SK-N-SH (cell line): Measurements from ENCODE around the gene ATP2A3. TPM values are rescaled to one million over a fixed set of nuclear protein-coding genes. Genes with fewer than 3 reads are reported as not detected.

Experiments
- CTCF ChIA-PET: fragments of 300-600, 350-600 bp; formaldehyde crosslinking; extraction: SDS; loops from one replicate; lab custom pipeline; 2021; lab: Yijun Ruan, JAX
- POLR2A ChIA-PET: fragments of 350-600 bp; sonication (Branson Sonifier 250); formaldehyde crosslinking; extraction: SDS; loops from one replicate; lab custom pipeline; 2020; ENCODE audit warnings: antibody characterized with exemption, inconsistent platforms; lab: Yijun Ruan, JAX
- DNase-seq: peaks from one replicate; pipeline ENCODE4 v3.0.0; 2012
- H2AFZ ChIP-seq: fragments of 200-600 bp; sonication (generic); 2 replicates; pipeline ENCODE4 v1.8.1; 2016; ENCODE audit warnings: antibody characterized with exemption, mild to moderate bottlenecking, low read depth
- H3F3A ChIP-seq: fragments of 200-600 bp; sonication (generic); replicated peaks from 2 replicates; pipeline ENCODE3; 2016; ENCODE audit warnings: antibody characterized with exemption, mild to moderate bottlenecking; ENCODE audit not compliant: insufficient read depth
- H3K27ac ChIP-seq, 2 experiments: fragments of 200-500 bp in 1 of 2; fragments of 200-600 bp in 1 of 2; sonication (Bioruptor generic) in 1 of 2; sonication (generic), shearing (Covaris generic) in 1 of 2; 2 replicates each; pipeline versions ENCODE4 v1.5.1 to v1.6.1; 2014 to 2016; ENCODE audit warnings: low read depth in 2 of 2, inconsistent platforms in 1 of 2, low read length in 1 of 2, mild to moderate bottlenecking in 1 of 2, mixed read lengths in 1 of 2
- H3K27me3 ChIP-seq: fragments of 200-600 bp; sonication (generic), shearing (Covaris generic); 2 replicates; pipeline ENCODE4 v1.6.1; 2016; ENCODE audit warnings: mixed run types; ENCODE audit not compliant: insufficient read depth
- H3K36me3 ChIP-seq, 2 experiments: fragments of 200-500 bp in 1 of 2; fragments of 200-600 bp in 1 of 2; sonication (Bioruptor generic) in 1 of 2; sonication (generic) in 1 of 2; replicated peaks in 1 of 2; 2 replicates each; pipeline versions ENCODE3 to v1.5.1; 2014 to 2016; ENCODE audit warnings: low read length in 1 of 2, mild to moderate bottlenecking in 1 of 2; ENCODE audit not compliant: insufficient read depth in 2 of 2, control insufficient read depth in 1 of 2
- H3K4me1 ChIP-seq, 2 experiments: fragments of 200-500 bp in 1 of 2; fragments of 200-600 bp in 1 of 2; sonication (Bioruptor generic) in 1 of 2; sonication (generic), shearing (Covaris generic) in 1 of 2; 2 replicates each; pipeline versions ENCODE4 v1.5.1 to v1.6.1; 2014 to 2016; ENCODE audit warnings: low read depth in 1 of 2, low read length in 1 of 2, mixed run types in 1 of 2; ENCODE audit not compliant: insufficient read depth in 2 of 2, control insufficient read depth in 1 of 2
- H3K4me2 ChIP-seq: fragments of 200-600 bp; sonication (generic), shearing (Covaris generic); 2 replicates; pipeline ENCODE4 v1.6.1; 2017; ENCODE audit warnings: mixed run types
- H3K4me3 ChIP-seq, 2 experiments: fragments of 200-500 bp in 1 of 2; fragments of 200-600 bp in 1 of 2; sonication (Bioruptor generic) in 1 of 2; sonication (generic), shearing (Covaris generic) in 1 of 2; 2 replicates each; pipeline versions ENCODE4 v1.5.1 to v1.8.1; 2014 to 2016; ENCODE audit warnings: low read depth in 2 of 2, inconsistent platforms in 1 of 2, low read length in 1 of 2, mild to moderate bottlenecking in 1 of 2, mixed read lengths in 1 of 2, moderate library complexity in 1 of 2
- H3K79me2 ChIP-seq: fragments of 200-600 bp; sonication (generic); 2 replicates; pipeline ENCODE4 v1.8.1; 2017; ENCODE audit warnings: mild to moderate bottlenecking; ENCODE audit not compliant: insufficient read depth
- H3K9ac ChIP-seq: fragments of 200-600 bp; sonication (generic); 2 replicates; pipeline ENCODE4 v1.6.1; 2017; ENCODE audit warnings: mixed run types
- H3K9me2 ChIP-seq: fragments of 200-600 bp; sonication (generic); 2 replicates; pipeline ENCODE4 v1.6.1; 2017; ENCODE audit warnings: mixed run types
- H3K9me3 ChIP-seq: fragments of 200-600 bp; sonication (generic); 2 replicates; pipeline ENCODE4 v1.6.1; 2017; ENCODE audit warnings: mixed run types, mild to moderate bottlenecking, moderate library complexity
- H4K20me1 ChIP-seq: fragments of 200-600 bp; sonication (generic); 2 replicates; pipeline ENCODE4 v1.6.1; 2017; ENCODE audit warnings: mild to moderate bottlenecking, mixed run types; ENCODE audit not compliant: insufficient read depth
- FOSL2 ChIP-seq: IDR thresholded peaks from 2 replicates; pipeline ENCODE4 v1.4.0; 2012; ENCODE audit warnings: low read depth, mild to moderate bottlenecking, moderate library complexity, borderline replicate concordance
- FOXJ3 ChIP-seq: sonication (generic); formaldehyde crosslinking; IDR thresholded peaks from 2 replicates; pipeline ENCODE4 v1.5.1; 2020; ENCODE audit warnings: mild to moderate bottlenecking, missing genetic modification reagents
- GABPA ChIP-seq: IDR thresholded peaks from 2 replicates; pipeline ENCODE4 v1.4.0; 2012; ENCODE audit warnings: low read depth, mild to moderate bottlenecking
- GATA2 ChIP-seq: sonication (generic); formaldehyde crosslinking; IDR thresholded peaks from 2 replicates; pipeline ENCODE4 v1.5.0; 2020; ENCODE audit warnings: mild to moderate bottlenecking, missing genetic modification reagents
- JUND ChIP-seq: IDR thresholded peaks from 2 replicates; pipeline ENCODE4 v1.4.0; 2012
- MXI1 ChIP-seq: IDR thresholded peaks from 2 replicates; pipeline ENCODE4 v1.6.1; 2012; ENCODE audit warnings: mild to moderate bottlenecking, low read depth, low read length, improper control_type of control experiment
- NFIC ChIP-seq: IDR thresholded peaks from 2 replicates; pipeline ENCODE4 v1.4.0; 2012; ENCODE audit warnings: borderline replicate concordance
- NRF1 ChIP-seq: IDR thresholded peaks from 2 replicates; pipeline ENCODE4 v1.6.1; 2012; ENCODE audit warnings: low read depth, mild to moderate bottlenecking, low read length
- POLR2AphosphoS5 ChIP-seq: IDR thresholded peaks from 2 replicates; pipeline ENCODE4 v1.6.1; 2012; ENCODE audit warnings: low read depth, low read length
- RXRA ChIP-seq: IDR thresholded peaks from 2 replicates; pipeline ENCODE4 v1.4.0; 2012; ENCODE audit warnings: low read depth, mild to moderate bottlenecking, borderline replicate concordance
- SMC3 ChIP-seq: IDR thresholded peaks from 2 replicates; pipeline ENCODE4 v1.6.1; 2012; ENCODE audit warnings: low read depth, low read length, improper control_type of control experiment
- TAF1 ChIP-seq: IDR thresholded peaks from 2 replicates; pipeline ENCODE4 v1.6.1; 2012; ENCODE audit warnings: low read depth, mild to moderate bottlenecking, low read length, moderate library complexity, borderline replicate concordance
- TCF12 ChIP-seq: IDR thresholded peaks from 2 replicates; pipeline ENCODE4 v1.4.0; 2012
- USF1 ChIP-seq: IDR thresholded peaks from 2 replicates; pipeline ENCODE4 v1.4.0; 2012; ENCODE audit warnings: low read depth, borderline replicate concordance
- YY1 ChIP-seq: IDR thresholded peaks from 2 replicates; pipeline ENCODE4 v1.4.0; 2012; ENCODE audit warnings: low read depth, mild to moderate bottlenecking
- WGBS: methylation state at CpG from one replicate; pipeline ENCODE4 v1.1.6; 2017; ENCODE audit warnings: low lambda C conversion rate; 5-methylcytosine and 5-hydroxymethylcytosine counted together
- polyA plus RNA-seq, 3 experiments: library from polyadenylated mRNA; depleted of rRNA; stranded (reverse); fragments of >200 nt; gene quantifications; 2 replicates each; pipeline ENCODE4 v1.2.3, GENCODE V29; 2012
- TF ChIP-seq, protein P1 (sequence below): IDR thresholded peaks from 2 replicates; pipeline ENCODE4; 2012

The ATP2A3 gene
- polyA plus RNA-seq, 1 of the 3 experiments (the other 2 are of a cell fraction), result 2.1 TPM

- TF ChIP-seq FOSL2 (no peak), POLR2AphosphoS5 (no peak), TAF1 (no peak), NRF1 (no peak), GATA2 (no peak)
These were observed 8.1 kb upstream of the ATP2A3 start (continued) for GRCh38 chr17:3972281-3972731.

GRCh38 chr17:3970668-3971067 is 6.4 kb upstream of the ATP2A3 start:
- no peak overlapping the region for H3K27ac ChIP-seq
- POLR2A ChIA-PET, result no interaction called here
- H3F3A ChIP-seq, result no peaks in the 10 kb centered on the region
- H3K9me3 ChIP-seq, result no peaks in the 10 kb centered on the region
- H3K9ac ChIP-seq, result no peak overlapping the region
- H3K4me2 ChIP-seq, result no peak overlapping the region
- H2AFZ ChIP-seq, result no peak overlapping the region
- CTCF ChIA-PET, result interaction anchor here (1.6 kb wide), 2 partner anchors 54 to 104 kb away, joined by 3 to 5 read pairs; partner anchors contain the start of gene P2RX1
- DNase-seq, result no peak
- H3K4me1 ChIP-seq, result no peaks in the 10 kb centered on the region
- WGBS, result 80% methylated on average over 6 of the region's 6 CpGs
- no peak for TF ChIP-seq FOXJ3 (CRISPR knock-in tag)
- TF ChIP-seq SMC3, result no peak
- no peak for TF ChIP-seq USF1
- TF ChIP-seq FOSL2, result no peak
- no peak for TF ChIP-seq GABPA
- H3K79me2 ChIP-seq, result no peaks in the 10 kb centered on the region
- H4K20me1 ChIP-seq, result no peaks in the 10 kb centered on the region
- H3K4me3 ChIP-seq, result no peak overlapping the region
- no peaks in the 10 kb centered on the region for H3K9me2 ChIP-seq
- no peaks in the 10 kb centered on the region for H3K36me3 ChIP-seq
- H3K27me3 ChIP-seq, result no peaks in the 10 kb centered on the region

GRCh38 chr17:3969963-3970362 is 5.7 kb upstream of the ATP2A3 start:
- ChIA-PET CTCF (interaction anchor here (1.6 to 3.4 kb wide), 3 partner anchors 54 to 105 kb away, joined by 3 to 10 read pairs (median 5); partner anchors contain the start of gene P2RX1), POLR2A (no interaction called here)
- 71% methylated on average over 7 of the region's 7 CpGs for WGBS

More at GRCh38 chr17:3969963-3970362, 5.7 kb upstream of the ATP2A3 start:
- H3K4me2 ChIP-seq, result no peak overlapping the region
- no peaks in the 10 kb centered on the region for H3F3A ChIP-seq
- no peak for DNase-seq
- 0 out of 2 replicates have a peak, but pooled peaks cover under 1% of the 10 kb centered on the region for H3K27me3 ChIP-seq
- no peaks in the 10 kb centered on the region for H3K36me3 ChIP-seq
- no peaks in the 10 kb centered on the region for H4K20me1 ChIP-seq
- no peak overlapping the region for H3K9ac ChIP-seq
- H3K9me3 ChIP-seq, result no peaks in the 10 kb centered on the region
- H3K27ac ChIP-seq, result no peak overlapping the region
- H3K4me3 ChIP-seq, result no peak overlapping the region
- TF ChIP-seq, protein P1, sequence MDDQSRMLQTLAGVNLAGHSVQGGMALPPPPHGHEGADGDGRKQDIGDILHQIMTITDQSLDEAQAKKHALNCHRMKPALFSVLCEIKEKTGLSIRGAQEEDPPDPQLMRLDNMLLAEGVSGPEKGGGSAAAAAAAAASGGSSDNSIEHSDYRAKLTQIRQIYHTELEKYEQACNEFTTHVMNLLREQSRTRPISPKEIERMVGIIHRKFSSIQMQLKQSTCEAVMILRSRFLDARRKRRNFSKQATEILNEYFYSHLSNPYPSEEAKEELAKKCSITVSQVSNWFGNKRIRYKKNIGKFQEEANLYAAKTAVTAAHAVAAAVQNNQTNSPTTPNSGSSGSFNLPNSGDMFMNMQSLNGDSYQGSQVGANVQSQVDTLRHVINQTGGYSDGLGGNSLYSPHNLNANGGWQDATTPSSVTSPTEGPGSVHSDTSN, result no peak
- TF ChIP-seq RXRA (no peak), NFIC (no peak), MXI1 (no peak), TCF12 (no peak), NRF1 (no peak), FOXJ3 (CRISPR knock-in tag) (no peak), YY1 (no peak), JUND (no peak), POLR2AphosphoS5 (no peak)
- H3K4me1 ChIP-seq, result peaks cover 0 to 3% of the 10 kb centered on the region in 2 experiments; a peak in 1 of 4 replicates
- H3K9me2 ChIP-seq, result no peaks in the 10 kb centered on the region
- H2AFZ ChIP-seq, result no peak overlapping the region
- H3K79me2 ChIP-seq, result no peaks in the 10 kb centered on the region
